Keratinocyte (primary cell): ENCODE results near the gene SAMD8. TPM values are rescaled to one million over a fixed set of nuclear protein-coding genes. Genes with fewer than 3 reads are reported as not detected.

Experiments
- DNase-seq: peaks from one replicate; pipeline ENCODE4 v3.0.0-alpha.2; 2011; ENCODE audit warnings: low read depth, missing footprints, low spot score
- FAIRE-seq: peaks from 2 replicates; lab custom pipeline; 2011; peaks lifted over from hg19 to GRCh38; lab: Jason Lieb, UNC
- H2AFZ ChIP-seq: 2 replicates; pipeline ENCODE4 v1.6.0; 2012; ENCODE audit warnings: low read length, control low read depth, inconsistent platforms; ENCODE audit not compliant: control insufficient read depth
- H3K27ac ChIP-seq: 2 replicates; pipeline ENCODE4 v1.5.1; 2011; ENCODE audit warnings: low read length; ENCODE audit not compliant: control insufficient read depth, insufficient read depth
- H3K27me3 ChIP-seq: 3 replicates; pipeline ENCODE4 v1.6.0; 2011; ENCODE audit warnings: low read length; ENCODE audit not compliant: control insufficient read depth, insufficient read depth; ENCODE audit errors: extremely low read depth
- H3K36me3 ChIP-seq, 2 experiments: 2 replicates in 1 of 2; 3 replicates in 1 of 2; pipeline ENCODE4 v1.5.1; 2011; ENCODE audit warnings: low read length in 2 of 2, mild to moderate bottlenecking in 1 of 2; ENCODE audit not compliant: control insufficient read depth in 2 of 2, insufficient read depth in 2 of 2; ENCODE audit errors: extremely low read depth in 1 of 2
- H3K4me1 ChIP-seq: 3 replicates; pipeline ENCODE4 v1.5.1; 2011; ENCODE audit warnings: low read length; ENCODE audit not compliant: control insufficient read depth, insufficient read depth; ENCODE audit errors: extremely low read depth
- H3K4me2 ChIP-seq: 3 replicates; pipeline ENCODE4 v1.6.0; 2011; ENCODE audit warnings: low read depth, low read length; ENCODE audit not compliant: control insufficient read depth, insufficient read depth; ENCODE audit errors: extremely low read depth
- H3K4me3 ChIP-seq, 3 experiments: fragments of 200-600 bp in 1 of 3; sonication (generic) in 1 of 3; 2 replicates in 2 of 3; 3 replicates in 1 of 3; pipeline ENCODE4 v1.5.1; 2011 to 2016; ENCODE audit warnings: low read length in 3 of 3, mild to moderate bottlenecking in 3 of 3, control low read depth in 2 of 3, inconsistent platforms in 1 of 3, low read depth in 1 of 3, mixed read lengths in 1 of 3, mixed run types in 1 of 3, moderate library complexity in 1 of 3; ENCODE audit not compliant: control insufficient read depth in 2 of 3, insufficient read depth in 2 of 3; ENCODE audit errors: extremely low read depth in 1 of 3
- H3K79me2 ChIP-seq: 2 replicates; pipeline ENCODE4 v1.6.0; 2012; ENCODE audit warnings: low read length; ENCODE audit not compliant: control insufficient read depth, insufficient read depth
- H3K9ac ChIP-seq: 3 replicates; pipeline ENCODE4 v1.6.0; 2011; ENCODE audit warnings: low read length; ENCODE audit not compliant: control insufficient read depth, insufficient read depth; ENCODE audit errors: extremely low read depth
- H3K9me1 ChIP-seq: 3 replicates; pipeline ENCODE4 v1.6.0; 2011; ENCODE audit warnings: low read length; ENCODE audit not compliant: control insufficient read depth, insufficient read depth; ENCODE audit errors: extremely low read depth
- H3K9me3 ChIP-seq: 2 replicates; pipeline ENCODE4 v1.5.1; 2012; ENCODE audit warnings: low read depth, low read length; ENCODE audit not compliant: control insufficient read depth
- H4K20me1 ChIP-seq: 3 replicates; pipeline ENCODE4 v1.6.0; 2011; ENCODE audit warnings: low read length; ENCODE audit not compliant: control insufficient read depth, insufficient read depth; ENCODE audit errors: extremely low read depth
- CTCF ChIP-seq, 3 experiments: IDR thresholded peaks in 1 of 3; conservative IDR thresholded peaks in 1 of 3; optimal IDR thresholded peaks in 1 of 3; 2 replicates in 2 of 3; 3 replicates in 1 of 3; pipeline versions ENCODE3 to v1.5.1; 2011; ENCODE audit warnings: low read length in 3 of 3, mild to moderate bottlenecking in 3 of 3, moderate library complexity in 2 of 3, control low read depth in 1 of 3, inconsistent platforms in 1 of 3; ENCODE audit not compliant: insufficient read depth in 2 of 3; ENCODE audit errors: extremely low read depth in 1 of 3
- EZH2 ChIP-seq: IDR thresholded peaks from one replicate; pipeline ENCODE4 v1.6.1; 2012; ENCODE audit warnings: inconsistent platforms, mild to moderate bottlenecking, low read length, moderate library complexity
- dilution Hi-C: fragments of 300-500 bp; cut with MboI; formaldehyde crosslinking; loops from one replicate; pipeline ENCODE4 v1.7.0; 2020; ENCODE audit warnings: low sequenced_read_pairs; ENCODE audit not compliant: extremely low pct_ligation_motif_present
- polyA plus RNA-seq, 5 experiments: library from polyadenylated mRNA; depleted of rRNA in 3 of 5; stranded (reverse) in 3 of 5; stranded (forward) in 1 of 5; unstranded in 1 of 5; fragments of >200 nt; gene quantifications; 1 replicate in 1 of 5; 2 replicates in 3 of 5; 3 replicates in 1 of 5; pipeline versions ENCODE4 v1.2.1 to v1.2.3, GENCODE V29; 2011 to 2012; ENCODE audit warnings: missing spikeins in 2 of 5, low read depth in 1 of 5, low replicate concordance in 1 of 5

SAMD8 gene
- polyA plus RNA-seq, 1 donor (not counting 4 experiments of a cell fraction or from before 2014, with no cell fraction given): 31.7 TPM

GRCh38 chr10:75067272-75067671 lies 44.2 kb upstream of the SAMD8 start:
- H3K4me1 ChIP-seq: no peaks in the 10 kb centered on the region
- FAIRE-seq (no peak), DNase-seq (no peak)
- H4K20me1 ChIP-seq: no peaks in the 10 kb centered on the region
- no peak overlapping the region for H3K4me2 ChIP-seq
- no peaks in the 10 kb centered on the region for H3K79me2 ChIP-seq
- H3K27me3 ChIP-seq: no peaks in the 10 kb centered on the region
- H3K9me1 ChIP-seq: no peaks in the 10 kb centered on the region
- H3K9me3 ChIP-seq: no peaks in the 10 kb centered on the region
- H2AFZ ChIP-seq: no peak overlapping the region
- no peak overlapping the region for H3K4me3 ChIP-seq
- H3K36me3 ChIP-seq: no peaks in the 10 kb centered on the region
- no peak overlapping the region for H3K27ac ChIP-seq
- dilution Hi-C loops: no loop called here
- no peak overlapping the region for H3K9ac ChIP-seq
- no peak for TF ChIP-seq EZH2
- TF ChIP-seq CTCF (optimal IDR thresholded peaks at IDR 0.05 in 1 of 3, IDR thresholded peaks at IDR 0.05 in 1 of 3, conservative IDR thresholded peaks at IDR 0.05 in 1 of 3; ENCODE audit: extremely low read depth in 1 of 3, insufficient read depth in 2 of 3, low read length in 3 of 3): no peak

- Histone ChIP-seq H3K4me1 (no peaks in the 10 kb centered on the region), H3K36me3 (no peaks in the 10 kb centered on the region), H3K27ac (no peak overlapping the region), H3K9me1 (no peaks in the 10 kb centered on the region), H3K4me3 (no peak overlapping the region), H2AFZ (no peak overlapping the region), H3K9ac (no peak overlapping the region), H3K9me3 (no peaks in the 10 kb centered on the region), H3K4me2 (no peak overlapping the region), H4K20me1 (no peaks in the 10 kb centered on the region), H3K27me3 (no peaks in the 10 kb centered on the region), H3K79me2 (no peaks in the 10 kb centered on the region)
- FAIRE-seq: no peak
- no peak for TF ChIP-seq CTCF (optimal IDR thresholded peaks at IDR 0.05 in 1 of 3, IDR thresholded peaks at IDR 0.05 in 1 of 3, conservative IDR thresholded peaks at IDR 0.05 in 1 of 3; ENCODE audit: extremely low read depth in 1 of 3, insufficient read depth in 2 of 3, low read length in 3 of 3)
- TF ChIP-seq EZH2: no peak
- dilution Hi-C loops: no loop called here
- DNase-seq: no peak
Observed at GRCh38 chr10:75068523-75068922, 42.9 kb upstream of the SAMD8 start.
